Fibroblast of peridontal ligament (primary cell): ENCODE results near the gene MAIP1.

Experiments used
- DNase-seq: peaks from one replicate; pipeline ENCODE4 v3.0.0-alpha.2; 2010; ENCODE audit errors: extremely low read depth

The MAIP1 gene

DNA sequence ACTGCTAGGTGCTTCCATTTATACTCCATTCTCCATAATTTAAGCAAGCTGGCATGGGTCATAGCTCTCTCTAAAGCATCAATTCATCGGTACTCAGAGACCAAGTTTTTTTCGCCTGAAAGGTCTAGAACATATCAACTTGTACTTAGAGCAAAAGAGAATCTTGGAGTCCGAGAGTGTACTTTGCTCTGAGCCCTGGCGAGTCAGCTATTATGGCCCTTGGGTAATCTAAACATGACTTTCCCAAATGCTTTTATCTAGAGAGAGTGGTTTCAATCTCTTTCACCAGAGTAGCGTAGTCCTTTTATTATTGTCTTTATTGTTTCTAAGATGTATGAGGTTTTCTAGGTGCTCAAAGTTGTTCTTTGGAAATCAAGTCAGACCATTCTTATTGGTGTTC, 34.4 kb downstream of the MAIP1 start:
- DNase-seq: no peak

DNA sequence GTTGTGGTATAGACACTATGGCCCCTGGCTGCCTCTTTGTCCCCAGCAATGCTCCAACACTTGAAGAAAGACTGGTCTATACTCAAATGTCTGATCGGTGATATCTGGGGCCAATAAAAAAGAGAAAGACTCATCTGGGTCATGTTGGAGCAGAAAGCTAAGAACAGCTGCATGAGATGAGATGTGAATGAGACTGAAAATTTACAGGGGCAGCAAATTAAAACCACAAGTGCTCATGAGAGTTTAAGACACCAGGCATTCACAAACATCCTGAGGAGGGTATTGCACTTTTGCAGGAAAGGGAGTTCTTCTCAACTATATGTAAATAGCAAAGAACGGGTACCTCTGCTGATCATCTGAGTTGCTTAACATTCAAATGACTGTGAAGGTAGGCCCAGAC, 36.3 kb downstream of the MAIP1 start:
- no peak for DNase-seq

DNA sequence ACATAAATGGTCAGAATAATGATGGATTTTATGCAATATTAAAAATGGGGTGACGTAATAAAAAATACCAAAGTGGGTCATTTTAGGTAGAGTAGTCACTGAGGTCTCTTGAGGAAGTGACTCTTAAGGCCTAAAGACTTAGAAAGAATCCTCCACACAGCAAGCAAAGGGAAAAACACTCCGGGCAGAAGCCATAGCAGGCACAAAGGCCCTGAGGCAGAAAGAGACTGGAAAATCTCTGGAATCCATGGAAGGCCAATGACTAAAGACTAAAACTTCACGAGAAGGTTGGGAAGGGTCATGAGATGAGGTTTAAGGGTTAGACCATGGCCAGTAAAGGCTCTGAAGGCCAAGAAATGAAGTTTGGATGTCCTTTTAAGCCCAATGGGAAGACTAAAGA, 36.9 kb downstream of the MAIP1 start:
- DNase-seq: no peak

DNA sequence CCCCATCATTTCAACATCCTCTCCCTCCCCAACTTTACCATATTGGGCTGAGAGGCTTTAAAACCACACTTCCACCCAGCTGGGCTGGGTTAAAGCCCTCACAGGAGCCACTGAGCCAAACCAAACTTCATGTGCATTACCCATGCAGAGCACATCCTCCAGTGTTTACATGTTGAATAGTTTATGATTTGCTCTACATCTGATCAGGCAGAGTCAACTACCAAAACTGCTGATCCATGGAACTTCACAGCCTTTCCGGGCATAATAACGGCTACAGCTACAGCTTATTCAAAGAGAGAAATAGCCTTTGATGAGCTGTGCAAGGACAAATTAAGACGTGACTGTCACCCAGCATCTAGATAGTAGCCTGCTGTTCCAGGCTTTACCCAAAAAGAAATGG, 39.0 kb downstream of the MAIP1 start:
- peak; percentile 92 for DNase-seq

DNA sequence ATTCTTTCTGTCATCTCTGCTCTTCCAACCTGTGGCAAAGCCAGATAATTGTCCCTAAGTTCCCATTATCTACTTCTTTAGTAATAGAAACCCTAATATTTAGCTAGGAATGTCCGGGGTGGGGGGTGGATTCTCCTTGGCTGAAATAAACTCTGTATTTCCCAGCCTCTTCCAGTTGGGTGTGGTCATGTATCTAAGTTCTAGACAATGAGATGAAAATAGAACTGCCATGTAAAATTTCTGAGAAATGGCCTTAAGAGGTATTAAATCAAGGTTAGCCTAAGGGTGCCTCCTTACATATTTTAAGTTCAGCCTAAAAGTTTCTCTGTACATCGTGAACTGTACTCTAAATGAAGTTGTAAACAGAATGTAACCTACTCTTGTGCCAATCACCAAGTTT, 39.5 kb downstream of the MAIP1 start:
- DNase-seq: no peak

DNA sequence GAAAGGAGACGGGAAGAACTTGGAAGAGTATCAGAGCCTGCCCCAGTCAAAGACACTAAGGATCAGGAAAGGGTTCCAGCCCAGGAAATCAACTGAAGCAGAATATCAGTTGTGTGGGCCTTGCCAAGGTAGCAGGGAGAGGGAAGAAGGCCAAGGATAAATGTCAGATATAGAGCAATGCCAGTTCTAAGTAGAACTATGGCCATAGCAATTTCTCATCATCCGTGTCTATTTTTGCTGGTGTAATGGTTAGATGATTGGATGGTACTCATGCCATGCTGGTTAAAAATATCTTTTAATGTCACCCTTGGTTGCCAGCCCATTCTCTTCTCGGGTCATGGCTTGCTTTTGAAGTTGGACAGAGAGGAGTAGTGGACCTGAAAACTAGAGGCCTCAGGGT, 41.9 kb downstream of the MAIP1 start:
- no peak for DNase-seq

DNA sequence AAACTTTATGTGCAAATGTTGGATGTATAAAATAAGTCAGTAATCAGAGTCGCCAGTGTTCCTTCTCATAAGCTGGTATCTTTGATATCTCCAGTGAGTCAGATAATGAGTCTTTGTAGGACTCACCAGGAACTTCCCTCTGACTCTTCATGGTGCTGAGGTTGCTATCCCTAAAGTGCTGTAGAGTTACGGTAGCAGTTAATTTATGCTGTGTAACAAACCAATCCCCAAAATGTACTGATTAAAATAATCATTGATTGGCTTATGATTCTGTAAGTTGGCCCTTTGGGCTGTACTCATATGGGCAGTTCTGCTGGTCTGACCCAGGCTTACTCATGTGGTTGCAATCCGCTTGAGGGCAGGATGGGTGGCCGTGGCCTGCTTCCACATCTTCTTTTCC, 43.8 kb downstream of the MAIP1 start:
- no peak for DNase-seq

DNA sequence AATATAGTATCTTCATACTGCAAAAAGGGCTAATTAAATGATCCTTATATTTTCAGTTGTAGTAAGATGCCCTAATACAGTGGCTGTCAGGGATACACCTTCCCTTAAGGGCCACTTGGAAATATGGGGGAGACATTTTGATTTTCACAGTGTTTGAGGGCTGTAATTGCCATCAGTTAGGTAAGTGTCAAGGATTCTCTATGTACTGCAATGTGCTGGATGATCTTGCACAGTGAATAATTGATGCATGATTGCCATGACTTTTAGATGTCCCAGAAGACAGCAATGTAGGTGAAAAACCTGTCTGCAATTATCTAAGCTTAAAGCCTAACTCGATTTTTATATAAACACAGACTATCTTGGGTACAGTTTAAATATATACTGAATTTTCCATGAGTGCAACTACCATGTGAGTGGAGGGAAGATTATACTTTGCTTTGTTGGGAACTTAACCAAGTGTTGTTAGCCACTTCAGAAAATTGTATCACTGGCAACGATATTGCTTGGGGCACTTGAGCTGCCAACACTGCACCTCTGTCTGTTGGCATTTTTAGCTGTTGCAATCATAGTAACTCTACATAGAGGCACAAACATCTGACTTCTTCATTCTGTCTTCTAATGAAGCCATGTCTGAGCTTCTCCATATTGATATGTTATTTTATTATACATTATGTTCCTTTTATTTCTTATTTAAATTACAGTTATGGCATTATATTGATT, 45.2 kb downstream of the MAIP1 start:
- DNase-seq: no peak

DNA sequence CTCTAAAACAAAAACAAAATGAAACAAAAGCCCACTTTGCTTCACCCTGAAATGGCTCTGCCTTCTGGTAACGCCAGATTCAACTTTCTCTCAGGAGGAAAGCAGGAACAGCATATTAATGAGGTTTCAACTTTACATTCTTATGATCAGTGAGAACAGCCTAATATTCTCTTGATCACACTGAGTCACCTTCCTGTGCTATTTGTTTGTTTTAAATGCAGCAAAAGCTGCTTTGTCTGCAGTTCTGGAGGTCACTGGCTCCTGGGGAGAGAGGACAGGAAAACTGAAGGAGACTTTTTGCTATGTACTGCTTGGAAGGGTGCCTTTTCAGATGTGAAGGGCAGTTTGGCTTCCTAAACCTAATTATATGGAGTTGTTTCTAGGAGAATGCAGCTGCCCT, 48.1 kb downstream of the MAIP1 start:
- DNase-seq: no peak

DNA sequence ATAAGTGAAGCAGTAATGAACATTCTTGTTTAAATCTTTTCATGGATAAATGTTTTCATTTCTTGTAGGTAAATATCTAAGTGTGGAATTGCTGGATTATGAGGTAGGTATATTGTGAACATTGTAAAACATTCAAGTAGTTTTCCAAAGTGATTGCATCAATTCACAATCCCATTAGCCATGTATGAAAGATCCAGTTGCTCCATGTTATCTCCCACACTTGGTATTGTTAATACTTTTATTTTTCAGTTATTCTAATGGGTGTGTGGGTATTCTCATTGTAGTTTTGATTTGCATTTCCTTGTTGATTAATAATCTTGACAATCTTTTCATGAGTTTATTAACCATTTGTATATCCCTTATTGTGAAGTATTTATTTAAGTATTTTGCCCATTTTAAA, 50.3 kb downstream of the MAIP1 start:
- DNase-seq: no peak

DNA sequence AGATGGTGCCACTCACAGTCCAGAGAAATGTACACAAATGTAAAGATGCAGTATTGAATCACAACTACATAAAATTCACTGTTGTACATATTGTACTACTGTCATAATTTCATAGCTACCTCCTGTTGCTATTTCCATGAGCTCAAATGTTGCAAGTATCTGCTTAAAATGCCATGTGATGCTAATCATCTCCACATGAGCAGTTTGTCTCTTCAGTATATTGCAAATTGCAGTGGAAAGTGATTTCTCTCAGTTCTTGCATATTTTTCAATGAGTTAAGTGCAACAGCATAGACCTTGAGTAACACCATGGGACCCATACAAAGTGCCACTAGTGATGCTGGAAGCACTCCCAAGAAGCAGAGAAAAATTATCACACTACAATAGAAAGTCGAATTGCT, 51.9 kb downstream of the MAIP1 start:
- DNase-seq: peak; percentile 75

DNA sequence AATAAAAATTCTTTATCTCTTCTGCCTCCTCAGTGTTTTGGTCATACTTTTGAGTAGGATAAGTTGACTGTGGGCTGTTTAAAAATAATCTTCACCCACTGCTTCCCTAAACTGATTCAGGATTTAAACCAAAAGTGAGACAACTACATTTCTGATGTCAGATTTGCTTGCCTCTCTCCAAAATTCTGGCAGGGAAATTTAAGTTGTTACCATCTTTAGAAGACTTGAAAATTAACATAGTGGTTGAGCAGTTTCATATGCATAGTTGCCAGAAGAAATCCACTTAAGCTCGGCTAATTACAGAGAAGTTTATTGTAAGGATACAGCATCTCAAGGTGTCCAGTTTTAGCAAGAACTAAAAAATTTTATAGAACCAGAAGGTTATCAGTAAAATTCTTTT, 57.0 kb downstream of the MAIP1 start:
- no peak for DNase-seq
